Calu3 (cell line): ENCODE results near the gene TAC3. TPM values are rescaled to one million over a fixed set of nuclear protein-coding genes. Genes with fewer than 3 reads are reported as not detected.

ENCODE experiments used
- BruUV-seq: library from RNA; stranded (reverse); fragments of 400-500 nt; replicated peaks from 2 replicates; lab custom pipeline; 2021; lab: Mats Ljungman, UMichigan
- CTCF ChIA-PET: fragments of 300-600 bp; sonication (Branson Sonifier 250); formaldehyde crosslinking; loops from one replicate; lab custom pipeline; 2022; ENCODE audit warnings: antibody characterized with exemption; lab: Charles Lee
- DNase-seq: peaks from one replicate; pipeline ENCODE4 v3.0.0; 2022
- H3K27ac Mint-ChIP-seq: one replicate; pipeline ENCODE4 v1.8.0; 2022; ENCODE audit warnings: mixed read lengths; ENCODE audit not compliant: unreplicated experiment
- H3K27me3 Mint-ChIP-seq: one replicate; pipeline ENCODE4 v1.8.0; 2022; ENCODE audit warnings: mixed read lengths; ENCODE audit not compliant: unreplicated experiment
- H3K36me3 Mint-ChIP-seq: one replicate; pipeline ENCODE4 v1.8.0; 2022; ENCODE audit warnings: mild to moderate bottlenecking, moderate library complexity, mixed read lengths; ENCODE audit not compliant: insufficient read depth, unreplicated experiment
- H3K4me1 Mint-ChIP-seq: one replicate; pipeline ENCODE4 v1.8.0; 2022; ENCODE audit warnings: mild to moderate bottlenecking, low read depth, mixed read lengths; ENCODE audit not compliant: unreplicated experiment
- H3K4me3 Mint-ChIP-seq: one replicate; pipeline ENCODE4 v1.8.0; 2022; ENCODE audit warnings: mild to moderate bottlenecking, low read depth, moderate library complexity, mixed read lengths; ENCODE audit not compliant: unreplicated experiment
- H3K9me3 Mint-ChIP-seq: one replicate; pipeline ENCODE4 v1.8.0; 2022; ENCODE audit warnings: low read depth, mixed read lengths; ENCODE audit not compliant: unreplicated experiment
- CTCF ChIP-seq: fragments of 200-600 bp; IDR thresholded peaks from one replicate; pipeline ENCODE4 v1.8.0; 2022; ENCODE audit warnings: antibody characterized with exemption; ENCODE audit not compliant: unreplicated experiment
- intact Hi-C: fragments of 100-400 bp; cut with micrococcal nuclease; formaldehyde crosslinking; loops from one replicate; pipeline ENCODE4 v1.10.0; 2022; ENCODE audit not compliant: unreplicated experiment
- total RNA-seq: library from RNA; stranded (reverse); gene quantifications from 2 replicates; pipeline ENCODE4 v1.2.3, GENCODE V29; 2022

Gene TAC3
- total RNA-seq, 1 experiment from 2014 or later = not detected

GRCh38 chr12:56998316-56998715 is 18.0 kb downstream of the TAC3 start:
- intact Hi-C loops = no loop called here
- Mint-ChIP-seq H3K27me3 (no peaks in the 10 kb centered on the region), H3K4me3 (no peak overlapping the region), H3K27ac (no peak overlapping the region), H3K36me3 (no peaks in the 10 kb centered on the region), H3K4me1 (peaks cover 5% of the 10 kb centered on the region), H3K9me3 (no peaks in the 10 kb centered on the region)
- BruUV-seq = no TSS peak
- no peak for DNase-seq
- CTCF ChIA-PET = no interaction called here
- TF ChIP-seq CTCF = no peak

GRCh38 chr12:56996793-56997545 is 19.4 kb downstream of the TAC3 start:
- BruUV-seq = no TSS peak
- intact Hi-C loops = no loop called here

GRCh38 chr12:56995930-56996496 is 20.3 kb downstream of the TAC3 start:
- H3K4me1 Mint-ChIP-seq = peaks cover 8% of the 10 kb centered on the region
- H3K27me3 Mint-ChIP-seq = no peaks in the 10 kb centered on the region
- CTCF ChIA-PET = no interaction called here
- H3K9me3 Mint-ChIP-seq = no peaks in the 10 kb centered on the region
- no TSS peak for BruUV-seq
- H3K36me3 Mint-ChIP-seq = no peaks in the 10 kb centered on the region
- no peak for DNase-seq
- TF ChIP-seq CTCF = no peak
- H3K27ac Mint-ChIP-seq = no peak overlapping the region
- intact Hi-C loops = no loop called here
- H3K4me3 Mint-ChIP-seq = no peak overlapping the region

More at GRCh38 chr12:56996793-56997545, 19.4 kb downstream of the TAC3 start:
- no peak overlapping the region for H3K27ac Mint-ChIP-seq
- no peaks in the 10 kb centered on the region for H3K9me3 Mint-ChIP-seq
- H3K27me3 Mint-ChIP-seq = no peaks in the 10 kb centered on the region
- CTCF ChIA-PET = no interaction called here
- DNase-seq = no peak
- H3K4me3 Mint-ChIP-seq = no peak overlapping the region
- H3K4me1 Mint-ChIP-seq = peaks cover 5% of the 10 kb centered on the region
- no peak for TF ChIP-seq CTCF
- no peaks in the 10 kb centered on the region for H3K36me3 Mint-ChIP-seq

GRCh38 chr12:56995201-56995929 is 21.0 kb downstream of the TAC3 start:
- no peak for TF ChIP-seq CTCF
- intact Hi-C loops = no loop called here
- no peaks in the 10 kb centered on the region for H3K36me3 Mint-ChIP-seq
- H3K9me3 Mint-ChIP-seq = no peaks in the 10 kb centered on the region
- H3K27ac Mint-ChIP-seq = no peak overlapping the region
- CTCF ChIA-PET = interaction anchor here (0.6 kb wide), 1 partner anchor 135 kb away, joined by 4 read pairs; no protein-coding TSS in a partner anchor
- H3K4me1 Mint-ChIP-seq = peaks cover 8% of the 10 kb centered on the region
- no peak for DNase-seq
- no peak overlapping the region for H3K4me3 Mint-ChIP-seq
- H3K27me3 Mint-ChIP-seq = peaks cover under 1% of the 10 kb centered on the region
- BruUV-seq = no TSS peak
